GM19467 (cell line): Measurements from ENCODE around the gene CERS3.

Source experiments
- ATAC-seq: cut with Tn5 transposase; IDR thresholded peaks from one replicate; pipeline ENCODE4 v1.9.1; 2021; ENCODE audit warnings: mild to moderate bottlenecking, moderate library complexity; ENCODE audit not compliant: unreplicated experiment

The CERS3 gene

DNA sequence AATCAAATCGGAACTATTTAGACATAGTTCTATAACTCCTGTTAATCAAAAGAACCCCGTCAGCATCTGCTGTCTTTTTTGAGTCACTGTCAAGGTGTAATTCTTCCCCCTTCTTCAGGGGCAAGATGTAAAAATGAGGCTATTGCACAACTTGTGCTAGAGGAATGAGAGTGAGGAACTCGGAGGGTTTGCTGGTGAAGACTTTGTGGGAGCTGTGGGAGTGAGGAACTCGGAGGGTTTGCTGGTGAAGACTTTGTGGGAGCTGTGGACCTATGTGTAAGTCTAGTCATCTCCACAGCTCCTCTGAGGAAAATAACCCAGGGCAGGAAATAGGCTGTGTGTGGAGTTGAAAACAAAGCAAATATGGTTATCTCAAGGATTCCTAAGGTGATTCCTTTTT lies 2.5 kb upstream of the CERS3 start:
- no peak for ATAC-seq

DNA sequence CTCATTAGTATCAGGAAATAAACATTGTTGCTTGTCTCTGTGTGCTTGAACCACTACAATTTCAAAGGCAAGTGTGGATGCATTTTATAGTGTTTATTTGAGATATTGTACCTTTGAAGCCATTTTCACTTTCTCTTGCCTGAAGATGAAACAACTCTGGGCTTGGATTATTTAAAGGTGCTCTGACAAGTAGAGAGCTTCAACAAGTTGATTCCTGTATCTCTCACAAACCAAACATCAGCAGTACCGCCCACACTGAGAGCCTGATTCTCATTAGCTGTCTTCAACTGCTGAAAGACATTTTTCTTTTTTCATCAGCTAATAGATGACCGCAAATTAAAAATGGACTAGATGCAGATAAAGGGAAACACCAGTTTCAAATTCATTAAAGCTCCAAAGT lies 806 bp upstream of the CERS3 start:
- ATAC-seq = no peak

DNA sequence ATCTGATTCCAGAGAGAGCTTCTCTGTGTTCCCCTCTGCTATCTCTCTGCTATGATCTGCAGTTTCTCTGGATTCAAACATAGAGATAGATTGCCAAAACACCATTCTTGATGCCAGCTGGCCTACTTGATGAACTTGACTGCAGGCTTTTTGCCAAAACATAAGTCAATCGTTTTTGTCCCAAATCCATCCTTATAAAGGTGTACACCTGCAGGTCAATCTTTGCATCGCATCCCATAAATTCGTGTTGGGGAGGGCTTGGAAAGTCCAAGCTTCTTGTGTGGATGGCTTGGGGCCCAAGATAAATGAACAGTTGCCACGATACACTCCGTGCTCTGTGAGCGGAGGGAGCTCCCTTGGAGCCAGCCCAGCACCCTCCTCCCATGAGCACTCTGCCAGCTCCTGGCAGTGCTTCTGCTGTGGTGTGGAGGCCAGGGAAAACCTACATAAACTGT lies 2.7 kb downstream of the CERS3 start:
- no peak for ATAC-seq

DNA sequence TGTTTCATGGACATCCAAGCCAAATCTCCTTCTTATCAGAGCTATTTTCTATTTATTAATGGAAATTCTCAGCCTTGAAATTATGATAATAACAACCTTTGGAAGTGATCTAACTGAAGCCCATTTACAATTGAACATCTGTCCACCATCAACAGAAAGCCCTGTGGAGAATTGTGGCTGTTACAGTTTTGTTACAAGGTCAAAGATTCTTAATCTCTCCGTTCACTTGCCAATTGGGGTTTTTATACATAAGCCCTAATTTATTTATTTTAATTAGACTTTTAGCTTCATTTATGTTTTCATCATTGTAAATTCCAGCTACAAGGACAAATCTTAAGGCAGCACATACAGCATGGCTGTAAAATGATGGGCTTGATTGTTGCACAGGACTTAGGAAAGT lies 3.3 kb downstream of the CERS3 start:
- ATAC-seq = no peak

DNA sequence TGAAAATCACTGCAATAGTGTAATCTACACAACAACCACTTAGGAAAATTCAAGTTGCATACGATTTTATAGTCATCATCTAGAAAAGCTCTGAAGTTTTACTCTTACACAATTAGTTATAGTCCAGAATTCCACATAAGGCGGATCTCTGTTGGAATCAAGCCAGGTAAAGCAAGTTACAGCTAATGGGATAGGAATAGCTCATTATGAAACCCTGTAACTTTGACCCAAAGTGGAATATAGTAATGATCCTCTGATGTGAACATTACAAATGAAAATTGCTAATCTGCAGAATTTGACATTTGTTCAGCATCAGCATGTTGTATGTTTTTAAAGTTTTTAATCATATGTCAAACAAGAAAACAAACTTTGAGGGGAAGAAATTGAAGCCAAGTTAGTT lies 4.4 kb downstream of the CERS3 start:
- no peak for ATAC-seq

DNA sequence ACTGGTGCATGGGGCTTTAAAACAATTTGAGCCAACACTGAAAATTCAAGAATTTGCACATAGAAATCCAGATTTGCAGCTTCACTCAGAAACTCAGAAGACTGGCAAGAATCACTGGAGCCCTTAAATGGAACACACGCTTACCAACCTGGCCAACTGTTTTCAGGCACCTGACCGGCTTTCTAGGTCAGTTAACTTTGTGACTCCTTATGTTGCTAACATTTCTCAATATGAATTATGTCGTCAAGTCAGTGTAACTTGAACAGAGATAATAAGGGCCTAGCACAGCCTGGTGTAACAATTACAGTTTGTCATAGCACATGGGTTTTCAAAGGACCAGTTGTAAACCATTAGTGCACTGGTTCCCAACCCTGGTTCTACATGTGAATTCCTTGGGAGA lies 6.8 kb downstream of the CERS3 start:
- ATAC-seq = no peak

DNA sequence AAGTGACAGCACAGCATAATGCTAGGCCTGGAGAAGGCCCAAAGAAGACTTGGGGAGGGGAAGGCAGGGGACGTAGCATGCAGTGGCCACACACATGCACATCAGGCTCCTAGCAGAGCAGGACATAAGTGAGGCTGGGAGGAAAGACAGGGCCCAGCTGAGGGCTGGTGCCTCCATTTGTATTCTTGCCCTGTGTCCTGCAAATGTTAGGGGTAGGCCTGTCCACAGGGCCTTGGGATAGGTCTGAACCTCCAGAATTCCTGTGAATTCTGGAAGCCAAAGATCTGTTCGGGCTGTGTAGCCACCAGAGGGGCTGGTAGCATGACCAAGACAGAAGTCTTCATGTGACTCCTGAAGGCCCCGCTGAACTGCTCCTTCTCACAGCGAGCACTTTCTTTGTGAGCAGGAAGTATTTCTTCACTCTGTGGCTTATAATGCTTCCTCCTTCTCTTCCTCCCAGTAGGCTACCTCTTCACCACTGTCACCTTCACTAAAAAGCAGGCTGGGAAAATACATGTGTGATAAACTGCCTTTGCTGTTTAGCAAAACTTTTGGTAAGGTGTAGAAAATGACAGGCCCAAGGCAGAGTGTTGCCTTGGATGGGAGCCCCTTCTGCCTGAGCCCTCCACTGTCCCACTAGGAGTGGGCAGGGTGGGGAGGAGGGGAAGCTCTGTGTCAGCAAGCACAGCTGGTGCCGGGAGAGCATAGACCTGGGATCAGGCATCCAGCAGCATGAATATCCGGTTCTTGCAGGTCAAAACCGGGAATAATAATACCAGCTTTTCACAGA lies 8.4 kb downstream of the CERS3 start:
- ATAC-seq = no peak

DNA sequence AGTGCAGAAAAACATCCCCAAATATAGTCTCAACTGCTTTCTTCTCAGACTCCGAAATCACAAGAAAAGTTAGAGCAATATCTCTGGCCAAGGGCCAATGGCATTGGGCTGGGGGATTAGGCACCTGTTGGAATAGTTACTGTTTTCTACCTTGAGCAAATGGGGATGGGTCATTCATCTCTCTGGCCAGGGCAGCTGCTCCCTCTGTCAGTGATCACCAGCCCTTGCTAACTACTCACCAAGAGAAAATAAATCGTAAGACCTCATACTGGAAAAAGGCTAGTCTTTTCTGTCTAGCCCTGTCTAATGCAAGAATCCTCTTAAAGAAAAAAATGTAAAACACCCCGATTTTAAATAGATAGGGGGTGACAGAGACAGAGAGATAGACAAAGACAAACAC lies 10.9 kb downstream of the CERS3 start:
- no peak for ATAC-seq

DNA sequence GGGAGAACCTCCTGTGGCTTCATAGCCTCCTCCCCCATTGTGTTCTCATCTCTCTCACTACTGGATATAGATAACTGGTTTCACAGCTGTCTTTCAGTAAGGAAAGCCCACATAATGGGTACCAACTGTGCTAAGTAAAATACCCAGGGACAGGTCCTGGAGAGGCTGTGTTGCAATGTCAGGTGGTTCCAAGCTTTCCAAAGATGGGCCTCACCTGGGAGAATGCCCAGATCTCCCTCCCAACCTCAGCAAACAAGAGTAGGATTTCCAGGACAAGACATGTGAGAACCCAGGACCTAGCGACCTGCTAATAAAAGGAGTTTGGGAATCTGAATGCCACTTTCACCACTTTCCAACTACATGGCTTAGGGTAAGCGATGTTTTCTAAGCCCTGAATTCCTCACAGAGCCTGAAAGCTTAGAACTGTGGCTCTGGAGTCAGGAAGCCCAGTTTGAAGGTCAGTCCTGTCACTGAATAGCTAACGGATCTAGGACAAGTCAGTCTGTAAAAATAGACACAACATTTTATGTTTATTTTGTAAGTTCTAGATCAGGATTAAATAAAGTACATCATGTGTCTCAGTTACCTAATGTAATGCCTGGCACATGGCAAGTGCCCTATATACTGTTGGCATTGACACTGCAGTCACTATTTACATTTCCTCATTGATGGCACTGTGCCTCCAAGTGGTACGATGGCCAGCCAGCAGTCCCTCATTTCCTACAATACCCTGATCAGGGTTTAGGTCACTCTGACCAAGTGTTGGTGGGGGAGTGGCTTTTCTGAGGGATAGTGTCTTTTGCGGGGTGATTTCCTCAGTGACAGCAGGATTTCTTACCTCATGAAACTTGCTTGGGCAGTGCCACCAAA lies 11.9 kb downstream of the CERS3 start:
- no peak for ATAC-seq

DNA sequence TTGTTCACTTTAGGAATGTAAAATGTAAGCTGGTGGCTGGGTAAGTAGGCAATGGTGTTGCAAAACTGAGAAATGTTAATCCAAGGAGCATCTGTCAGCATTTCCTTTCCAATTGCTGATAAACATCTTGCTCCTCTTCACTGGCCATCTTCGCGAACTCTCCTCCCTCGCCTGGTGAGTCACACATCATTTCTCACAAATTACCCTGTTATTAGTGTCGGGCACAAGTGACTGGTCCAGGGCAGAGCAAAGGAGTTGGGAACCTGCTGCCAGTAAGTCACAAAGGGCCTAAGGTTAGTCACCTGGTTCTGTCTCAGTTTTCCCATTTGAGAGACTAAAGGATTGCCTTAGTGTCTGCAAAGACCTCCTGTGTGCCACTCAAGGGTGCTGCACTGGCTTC lies 13.0 kb downstream of the CERS3 start:
- ATAC-seq = no peak

DNA sequence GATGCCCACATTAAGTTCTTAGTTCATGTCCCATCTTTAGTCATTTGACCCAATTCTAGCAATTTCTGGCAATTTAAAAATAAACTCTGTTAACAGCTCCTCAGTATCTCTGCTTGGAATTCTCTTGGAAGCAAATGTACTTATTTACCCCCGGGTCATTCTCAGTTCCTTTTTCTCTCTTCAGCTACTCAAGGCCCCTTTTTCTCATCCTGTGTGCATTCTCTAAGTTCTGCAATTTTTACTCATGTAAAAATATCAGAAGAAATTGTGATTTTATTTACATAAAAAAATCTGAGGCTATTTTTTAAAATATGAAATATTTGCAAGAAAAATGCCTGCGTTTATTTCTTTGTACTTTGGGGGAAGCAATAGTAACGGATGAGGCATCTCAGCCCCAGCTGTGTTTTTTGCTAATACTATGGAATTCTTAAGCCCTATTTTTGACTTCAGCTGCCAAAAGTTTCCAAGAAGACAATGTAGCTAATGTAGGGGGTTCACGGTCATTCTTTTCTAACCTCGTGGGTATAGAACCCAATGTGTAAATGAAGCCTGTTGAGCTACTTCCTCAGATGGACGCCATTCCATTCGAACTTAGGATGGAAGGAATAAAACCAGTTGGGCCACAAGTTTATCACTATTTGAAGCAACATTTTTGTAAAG lies 20.0 kb downstream of the CERS3 start:
- no peak for ATAC-seq

DNA sequence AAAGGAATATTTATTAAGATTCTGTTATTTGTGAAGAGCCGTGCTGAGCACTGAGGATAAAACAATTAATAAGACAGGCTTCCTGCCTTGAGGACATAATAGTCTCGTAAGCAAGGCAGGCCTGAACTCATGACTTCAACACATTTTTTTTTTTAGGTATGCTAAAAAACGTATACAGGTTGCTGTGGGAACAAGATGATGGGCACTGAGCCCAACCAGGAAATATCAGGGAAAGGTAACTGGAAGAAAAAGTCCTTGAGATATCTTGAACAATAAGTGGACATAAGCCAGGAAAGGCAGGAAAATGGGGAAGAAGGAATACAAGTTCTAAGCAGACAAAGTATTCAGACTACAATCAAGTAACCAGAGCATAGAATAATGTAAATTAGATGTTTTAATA lies 26.1 kb downstream of the CERS3 start:
- ATAC-seq = no peak

DNA sequence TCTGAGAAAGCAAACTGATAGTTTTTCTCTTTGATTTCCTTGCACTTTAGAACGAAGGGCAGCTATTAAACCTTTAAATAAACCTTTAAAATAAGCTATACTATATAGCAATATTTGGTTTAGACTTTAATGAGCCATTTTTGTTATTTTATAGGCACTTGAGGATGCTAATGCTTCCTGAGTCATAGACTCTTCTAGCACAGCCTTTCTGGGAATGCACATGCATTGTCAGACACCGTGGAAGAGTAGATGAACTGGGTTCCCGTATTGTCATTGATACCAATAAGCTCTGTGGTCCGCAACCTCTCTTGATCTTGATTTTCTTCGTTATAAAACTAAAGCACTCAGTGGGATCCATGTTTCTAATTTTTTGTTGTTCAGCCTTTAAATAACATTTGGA lies 27.6 kb downstream of the CERS3 start:
- no peak for ATAC-seq

DNA sequence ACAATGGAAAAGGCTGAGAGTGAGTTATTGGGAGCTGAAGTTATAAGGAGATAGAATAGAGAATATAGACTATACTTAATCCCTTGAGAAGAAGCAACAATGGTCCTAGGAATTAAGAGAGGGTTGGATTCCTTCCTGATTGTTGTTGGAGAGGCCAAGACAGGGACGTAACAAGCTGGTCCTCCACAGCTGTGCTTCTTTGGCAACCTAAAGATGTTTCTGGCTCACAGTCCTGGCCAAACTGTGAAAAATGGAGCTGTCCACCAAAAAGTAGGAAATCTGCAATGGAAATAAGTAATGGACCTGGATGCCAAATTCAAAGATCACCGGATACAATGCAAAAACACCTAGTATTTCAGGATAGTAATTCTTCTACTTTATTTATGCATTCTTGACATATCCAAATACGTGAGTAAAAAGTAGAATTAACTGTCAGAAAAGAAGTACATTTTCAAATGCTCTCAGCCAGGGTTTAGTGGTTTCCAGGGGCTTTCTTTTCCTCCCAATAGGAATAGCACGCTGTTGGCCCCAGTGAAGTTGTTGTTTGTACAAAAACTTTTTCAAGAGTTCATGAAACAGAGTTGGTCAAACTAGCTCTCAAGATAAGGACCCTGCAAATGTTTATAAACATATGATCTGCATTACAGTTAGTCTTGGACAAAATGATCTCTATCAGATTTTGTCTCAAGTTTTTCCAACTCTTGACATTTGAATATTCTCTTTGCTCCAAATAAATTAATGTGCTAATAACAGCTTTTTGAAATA lies 28.3 kb downstream of the CERS3 start:
- no peak for ATAC-seq

DNA sequence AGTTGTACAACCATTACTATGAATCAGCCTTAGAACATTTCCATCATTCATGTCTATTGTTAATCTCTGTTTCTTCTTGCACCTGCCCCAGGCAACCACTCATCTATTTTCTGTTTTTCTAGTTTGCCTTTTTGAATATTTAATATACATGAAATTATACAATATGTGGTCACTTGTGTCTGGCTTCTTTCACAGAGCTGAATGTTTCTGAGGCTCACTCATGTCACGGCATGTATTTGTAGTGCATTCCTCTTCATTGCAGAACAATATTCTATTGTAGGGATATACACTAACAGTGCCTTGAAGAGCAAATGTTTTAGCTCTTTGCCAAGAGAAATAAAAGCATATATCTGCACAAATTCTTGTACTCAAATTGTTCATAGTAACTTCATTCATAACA lies 32.9 kb downstream of the CERS3 start:
- no peak for ATAC-seq

DNA sequence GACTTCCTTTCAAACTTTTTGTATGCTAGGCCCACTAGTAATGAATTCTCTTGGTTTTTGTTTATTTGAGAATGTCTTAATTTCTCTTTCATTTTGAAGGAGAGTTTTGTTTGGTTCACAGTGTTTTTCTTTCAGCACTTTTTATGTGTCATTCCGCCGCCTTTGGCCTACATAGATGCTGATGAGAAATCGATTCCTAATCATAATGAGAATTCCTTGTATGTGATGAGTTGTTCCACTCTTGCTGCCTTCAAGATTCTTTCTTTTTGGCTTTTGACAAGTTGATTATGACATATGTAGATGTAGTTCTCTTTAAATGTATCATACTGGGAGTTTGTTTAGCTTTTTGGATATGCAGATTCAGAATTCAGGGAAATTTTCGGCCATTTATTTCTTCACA lies 35.5 kb downstream of the CERS3 start:
- no peak for ATAC-seq

DNA sequence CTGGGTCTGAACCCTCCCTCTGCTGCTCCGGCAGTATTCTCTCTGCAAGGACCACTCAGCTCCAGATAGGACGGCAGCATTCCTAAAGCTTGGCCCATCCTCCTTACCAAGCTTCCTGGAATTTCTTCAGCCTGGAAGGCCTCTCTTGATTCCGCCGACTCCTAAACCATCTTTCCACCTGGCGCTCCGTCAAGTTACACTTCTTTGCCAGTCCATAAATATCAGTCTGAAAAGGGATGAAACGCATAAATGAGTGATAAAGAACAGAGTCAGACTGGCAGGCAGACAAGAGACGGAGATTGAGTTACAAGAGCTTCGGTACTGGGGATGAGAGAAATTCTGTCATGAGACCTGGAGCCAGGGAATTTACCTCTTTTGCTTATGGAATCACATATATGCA lies 44.3 kb downstream of the CERS3 start:
- no peak for ATAC-seq

DNA sequence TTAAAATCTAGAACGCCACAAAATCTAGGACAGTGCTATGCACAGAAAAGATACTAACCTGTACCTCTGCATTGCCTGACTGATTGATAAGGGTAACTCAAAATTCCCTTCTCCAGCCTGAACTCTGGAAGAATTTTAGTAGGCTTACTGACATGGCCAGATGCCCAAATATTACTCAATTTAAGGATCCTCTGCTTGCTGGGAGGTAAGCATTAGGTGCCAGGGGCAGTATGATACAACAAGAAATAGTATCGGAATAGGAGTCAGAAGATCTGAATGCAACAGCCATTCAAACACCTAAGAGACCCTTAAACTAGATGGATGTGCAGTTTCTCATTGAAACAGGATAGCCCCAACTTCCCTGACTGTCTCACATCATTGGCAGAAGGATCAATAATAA lies 45.4 kb downstream of the CERS3 start:
- ATAC-seq = no peak

DNA sequence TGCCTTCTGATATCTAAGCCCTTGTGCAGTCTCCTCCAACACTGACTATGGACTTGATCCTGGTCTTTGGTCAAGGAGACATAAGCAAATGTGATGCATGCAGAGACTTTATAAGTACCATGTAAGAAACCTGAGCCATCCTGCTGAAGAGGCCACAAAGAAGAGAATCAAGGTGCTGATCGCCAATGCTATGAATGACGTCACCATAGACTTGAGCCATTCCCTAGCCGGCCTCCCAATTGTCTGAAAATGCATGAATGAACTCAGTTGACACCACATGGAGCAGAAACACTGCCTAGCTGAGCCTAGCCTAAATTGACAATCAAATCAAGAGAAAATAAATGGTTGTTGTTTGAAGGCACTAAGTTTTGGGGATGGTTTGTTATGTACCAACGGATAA lies 51.9 kb downstream of the CERS3 start:
- no peak for ATAC-seq

DNA sequence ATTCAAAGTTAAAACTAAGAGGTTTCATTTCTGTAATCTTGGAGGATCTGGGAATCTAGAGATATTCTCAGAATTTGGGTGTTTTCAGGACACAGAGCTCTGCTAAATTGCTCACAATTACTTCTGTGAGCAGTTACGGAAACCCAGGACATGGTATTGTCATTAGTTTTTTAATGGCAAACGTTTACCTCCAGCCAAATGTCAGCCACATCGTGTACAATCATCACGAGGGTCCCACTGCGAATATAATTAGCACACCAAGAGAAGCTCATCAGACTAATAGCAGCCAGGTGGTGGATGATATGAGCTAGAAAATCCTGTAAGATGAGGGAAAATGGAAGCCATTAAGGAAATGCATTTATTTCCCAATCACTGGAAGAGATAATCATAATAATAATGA lies 56.0 kb downstream of the CERS3 start:
- no peak for ATAC-seq

DNA sequence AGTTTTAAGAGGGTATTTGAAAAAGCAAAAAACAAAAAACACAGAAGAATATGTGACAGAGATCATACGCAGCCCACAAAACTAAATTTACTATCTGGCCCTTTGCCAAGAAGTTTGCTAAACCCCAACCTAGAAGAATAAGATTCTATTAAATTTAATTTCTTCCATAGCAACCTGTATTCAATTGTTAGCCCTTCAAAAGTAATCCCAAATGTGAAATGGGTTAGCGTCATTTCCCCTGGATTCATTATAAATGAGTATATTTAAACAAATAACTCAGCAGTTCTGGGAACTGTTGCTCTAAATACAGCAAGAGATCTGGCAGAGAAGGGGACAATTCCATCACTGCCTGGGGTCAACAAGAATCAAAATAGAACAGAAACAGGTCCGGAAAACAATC lies 56.8 kb downstream of the CERS3 start:
- ATAC-seq = no peak
